Heart left ventricle (tissue), 13 donors: Measurements from ENCODE around the gene JPH2.

ENCODE experiments used
- POLR2A ChIP-seq, 2 donors: fragments of 450-650 bp; IDR thresholded peaks; one replicate each; pipeline ENCODE4 v1.6.1; 2017; ENCODE audit warnings: antibody characterized with exemption in 2 of 2, mild to moderate bottlenecking in 2 of 2, moderate library complexity in 2 of 2
- TF ChIP-seq, protein P1 (sequence below), 12 donors: fragments of 200-600 bp; sonication (generic) in 4 of 12; IDR thresholded peaks; one replicate each; pipeline versions ENCODE4 v1.5.0 to v1.8.0; 2018 to 2022; ENCODE audit warnings: antibody characterized with exemption in 12 of 12, mild to moderate bottlenecking in 5 of 12
- donor health status: ischemic (EF 13 %, LVEDD 7.1; RV severe dilation, severe dysfunction).
- donor health status: DM: no; HTN: yes; CAD: no.
- donor health status: DM: no; HTN: no; CAD: no.
- donor health status: ischemic (EF 25% LVEDD 6.9; RV normal size, moderate dysfunction).
- donor health status: ischemic (EF 25% LVEDD 5.7; RV mildly dilated, moderate dysfunction).
- donor health status: ischemic (EF 35%, LVEDD 5.7; RV mildly dilated, moderate dysfunction).
- donor health status: nonischemic (EF 11% LVEDD 7.7; RV severe dilation, severe dysfunction).
- donor health status: DM: yes; HTN: yes; CAD: no.
- donor health status: PGD.
- donor health status: ischemic (EF 29% LVEDD 5.4; RV normal size, mild dysfunction).
- donor health status: nonischemic (EF 23%, LVEDD 6.1; RV moderate dilation, normal function).

DNA sequence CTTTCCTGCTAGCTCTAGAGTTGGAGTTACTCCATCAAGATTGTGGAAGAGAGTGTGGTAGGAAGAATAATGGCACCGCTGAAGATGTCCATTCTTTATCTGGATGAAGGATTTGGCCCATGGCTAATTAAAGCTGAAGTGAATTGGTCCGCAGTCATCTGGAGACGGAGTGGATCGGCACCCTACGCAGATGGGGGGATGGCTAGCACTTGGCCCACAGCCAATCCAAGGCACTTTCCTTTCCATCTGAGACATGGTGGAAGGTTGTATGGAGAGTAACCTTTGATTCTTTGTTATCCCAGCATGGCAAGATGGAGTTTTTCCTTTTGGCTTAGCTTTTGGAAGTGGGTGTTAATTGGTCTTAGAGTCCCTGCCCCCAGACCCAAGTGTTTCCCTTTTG is 88.3 kb downstream of the JPH2 start:
- TF ChIP-seq, protein P1, sequence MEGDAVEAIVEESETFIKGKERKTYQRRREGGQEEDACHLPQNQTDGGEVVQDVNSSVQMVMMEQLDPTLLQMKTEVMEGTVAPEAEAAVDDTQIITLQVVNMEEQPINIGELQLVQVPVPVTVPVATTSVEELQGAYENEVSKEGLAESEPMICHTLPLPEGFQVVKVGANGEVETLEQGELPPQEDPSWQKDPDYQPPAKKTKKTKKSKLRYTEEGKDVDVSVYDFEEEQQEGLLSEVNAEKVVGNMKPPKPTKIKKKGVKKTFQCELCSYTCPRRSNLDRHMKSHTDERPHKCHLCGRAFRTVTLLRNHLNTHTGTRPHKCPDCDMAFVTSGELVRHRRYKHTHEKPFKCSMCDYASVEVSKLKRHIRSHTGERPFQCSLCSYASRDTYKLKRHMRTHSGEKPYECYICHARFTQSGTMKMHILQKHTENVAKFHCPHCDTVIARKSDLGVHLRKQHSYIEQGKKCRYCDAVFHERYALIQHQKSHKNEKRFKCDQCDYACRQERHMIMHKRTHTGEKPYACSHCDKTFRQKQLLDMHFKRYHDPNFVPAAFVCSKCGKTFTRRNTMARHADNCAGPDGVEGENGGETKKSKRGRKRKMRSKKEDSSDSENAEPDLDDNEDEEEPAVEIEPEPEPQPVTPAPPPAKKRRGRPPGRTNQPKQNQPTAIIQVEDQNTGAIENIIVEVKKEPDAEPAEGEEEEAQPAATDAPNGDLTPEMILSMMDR (IDR thresholded peaks at IDR 0.05): no peak
- no peak for TF ChIP-seq POLR2A (IDR thresholded peaks at IDR 0.05)
